Liver (tissue), 3 donors: Measurements from ENCODE around the gene KCNK17.

Experiments
- FOXA1 ChIP-seq: IDR thresholded peaks from 2 replicates; pipeline ENCODE4 v1.6.1; 2016; ENCODE audit warnings: antibody characterized with exemption
- FOXA2 ChIP-seq: IDR thresholded peaks from 2 replicates; pipeline ENCODE4 v1.6.1; 2016; ENCODE audit warnings: antibody characterized with exemption
- GABPA ChIP-seq, 2 donors: IDR thresholded peaks in 1 of 2; conservative IDR thresholded peaks in 1 of 2; 2 replicates each; pipeline ENCODE4 v1.6.1; 2016; ENCODE audit warnings: antibody characterized with exemption in 2 of 2, mild to moderate bottlenecking in 1 of 2, moderate library complexity in 1 of 2
- RAD21 ChIP-seq, 2 donors: IDR thresholded peaks; 2 replicates each; pipeline ENCODE4 v1.6.1; 2016; ENCODE audit warnings: antibody characterized with exemption in 2 of 2, mild to moderate bottlenecking in 2 of 2
- RXRA ChIP-seq, 2 donors: IDR thresholded peaks; 2 replicates each; pipeline ENCODE4 v1.6.1; 2017 to 2018; ENCODE audit warnings: antibody characterized with exemption in 2 of 2, mild to moderate bottlenecking in 1 of 2
- SP1 ChIP-seq: IDR thresholded peaks from 2 replicates; pipeline ENCODE4 v1.6.1; 2018; ENCODE audit warnings: antibody characterized with exemption, mild to moderate bottlenecking
- TAF1 ChIP-seq: conservative IDR thresholded peaks from 2 replicates; pipeline ENCODE4 v1.6.1; 2016; ENCODE audit warnings: antibody characterized with exemption, mild to moderate bottlenecking
- YY1 ChIP-seq: IDR thresholded peaks from 2 replicates; pipeline ENCODE4 v1.6.1; 2016; ENCODE audit warnings: antibody characterized with exemption, mild to moderate bottlenecking
- TF ChIP-seq, protein P1 (sequence below): fragments of 150-350 bp; IDR thresholded peaks from 2 replicates; pipeline ENCODE4 v1.5.1; 2017; ENCODE audit warnings: improper control_type of control experiment, low read depth, low read length; ENCODE audit not compliant: missing input control
- TF ChIP-seq, protein P2 (sequence below): IDR thresholded peaks from 2 replicates; pipeline ENCODE4 v1.6.1; 2016; ENCODE audit warnings: antibody characterized with exemption, mild to moderate bottlenecking
- TF ChIP-seq, protein P3 (sequence below): IDR thresholded peaks from 2 replicates; pipeline ENCODE4 v1.6.1; 2016; ENCODE audit warnings: antibody characterized with exemption
- TF ChIP-seq, protein P4 (sequence below): IDR thresholded peaks from 2 replicates; pipeline ENCODE4 v1.6.1; 2016; ENCODE audit warnings: antibody characterized with exemption
- TF ChIP-seq, protein P5 (sequence below): IDR thresholded peaks from 2 replicates; pipeline ENCODE4 v1.6.1; 2016; ENCODE audit warnings: antibody characterized with exemption
- donor health status: healthy.
- donor health status: healthy.

DNA sequence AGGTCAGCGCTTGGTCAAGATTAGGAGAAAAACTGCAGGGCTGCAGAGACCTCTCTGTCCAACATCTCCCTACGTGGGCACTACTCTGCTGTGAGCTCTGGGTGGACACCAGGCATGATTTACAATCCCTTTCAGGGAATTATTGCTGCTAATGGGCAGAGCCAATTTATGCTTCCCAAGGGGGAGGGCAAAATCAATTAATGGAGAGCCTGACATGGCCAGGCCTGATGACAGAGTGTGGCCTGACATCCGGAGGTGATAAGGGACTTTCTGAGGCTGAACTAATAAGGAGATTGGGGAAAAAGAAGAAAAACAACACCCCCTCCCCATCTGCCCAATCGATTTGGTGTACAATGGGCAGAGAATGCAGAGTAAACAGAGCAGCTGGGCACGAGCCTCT, 13.3 kb upstream of the KCNK17 start:
- TF ChIP-seq, protein P1, sequence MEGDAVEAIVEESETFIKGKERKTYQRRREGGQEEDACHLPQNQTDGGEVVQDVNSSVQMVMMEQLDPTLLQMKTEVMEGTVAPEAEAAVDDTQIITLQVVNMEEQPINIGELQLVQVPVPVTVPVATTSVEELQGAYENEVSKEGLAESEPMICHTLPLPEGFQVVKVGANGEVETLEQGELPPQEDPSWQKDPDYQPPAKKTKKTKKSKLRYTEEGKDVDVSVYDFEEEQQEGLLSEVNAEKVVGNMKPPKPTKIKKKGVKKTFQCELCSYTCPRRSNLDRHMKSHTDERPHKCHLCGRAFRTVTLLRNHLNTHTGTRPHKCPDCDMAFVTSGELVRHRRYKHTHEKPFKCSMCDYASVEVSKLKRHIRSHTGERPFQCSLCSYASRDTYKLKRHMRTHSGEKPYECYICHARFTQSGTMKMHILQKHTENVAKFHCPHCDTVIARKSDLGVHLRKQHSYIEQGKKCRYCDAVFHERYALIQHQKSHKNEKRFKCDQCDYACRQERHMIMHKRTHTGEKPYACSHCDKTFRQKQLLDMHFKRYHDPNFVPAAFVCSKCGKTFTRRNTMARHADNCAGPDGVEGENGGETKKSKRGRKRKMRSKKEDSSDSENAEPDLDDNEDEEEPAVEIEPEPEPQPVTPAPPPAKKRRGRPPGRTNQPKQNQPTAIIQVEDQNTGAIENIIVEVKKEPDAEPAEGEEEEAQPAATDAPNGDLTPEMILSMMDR: no peak
- no peak for TF ChIP-seq RAD21 (IDR thresholded peaks at IDR 0.05)
- TF ChIP-seq, protein P2, sequence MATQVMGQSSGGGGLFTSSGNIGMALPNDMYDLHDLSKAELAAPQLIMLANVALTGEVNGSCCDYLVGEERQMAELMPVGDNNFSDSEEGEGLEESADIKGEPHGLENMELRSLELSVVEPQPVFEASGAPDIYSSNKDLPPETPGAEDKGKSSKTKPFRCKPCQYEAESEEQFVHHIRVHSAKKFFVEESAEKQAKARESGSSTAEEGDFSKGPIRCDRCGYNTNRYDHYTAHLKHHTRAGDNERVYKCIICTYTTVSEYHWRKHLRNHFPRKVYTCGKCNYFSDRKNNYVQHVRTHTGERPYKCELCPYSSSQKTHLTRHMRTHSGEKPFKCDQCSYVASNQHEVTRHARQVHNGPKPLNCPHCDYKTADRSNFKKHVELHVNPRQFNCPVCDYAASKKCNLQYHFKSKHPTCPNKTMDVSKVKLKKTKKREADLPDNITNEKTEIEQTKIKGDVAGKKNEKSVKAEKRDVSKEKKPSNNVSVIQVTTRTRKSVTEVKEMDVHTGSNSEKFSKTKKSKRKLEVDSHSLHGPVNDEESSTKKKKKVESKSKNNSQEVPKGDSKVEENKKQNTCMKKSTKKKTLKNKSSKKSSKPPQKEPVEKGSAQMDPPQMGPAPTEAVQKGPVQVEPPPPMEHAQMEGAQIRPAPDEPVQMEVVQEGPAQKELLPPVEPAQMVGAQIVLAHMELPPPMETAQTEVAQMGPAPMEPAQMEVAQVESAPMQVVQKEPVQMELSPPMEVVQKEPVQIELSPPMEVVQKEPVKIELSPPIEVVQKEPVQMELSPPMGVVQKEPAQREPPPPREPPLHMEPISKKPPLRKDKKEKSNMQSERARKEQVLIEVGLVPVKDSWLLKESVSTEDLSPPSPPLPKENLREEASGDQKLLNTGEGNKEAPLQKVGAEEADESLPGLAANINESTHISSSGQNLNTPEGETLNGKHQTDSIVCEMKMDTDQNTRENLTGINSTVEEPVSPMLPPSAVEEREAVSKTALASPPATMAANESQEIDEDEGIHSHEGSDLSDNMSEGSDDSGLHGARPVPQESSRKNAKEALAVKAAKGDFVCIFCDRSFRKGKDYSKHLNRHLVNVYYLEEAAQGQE: no peak
- TF ChIP-seq, protein P3, sequence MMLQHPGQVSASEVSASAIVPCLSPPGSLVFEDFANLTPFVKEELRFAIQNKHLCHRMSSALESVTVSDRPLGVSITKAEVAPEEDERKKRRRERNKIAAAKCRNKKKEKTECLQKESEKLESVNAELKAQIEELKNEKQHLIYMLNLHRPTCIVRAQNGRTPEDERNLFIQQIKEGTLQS: no peak
- TF ChIP-seq SP1: no peak
- TF ChIP-seq FOXA2: no peak
- no peak for TF ChIP-seq YY1
- no peak for TF ChIP-seq RXRA (IDR thresholded peaks at IDR 0.05)
- TF ChIP-seq TAF1: no peak
- TF ChIP-seq, protein P4, sequence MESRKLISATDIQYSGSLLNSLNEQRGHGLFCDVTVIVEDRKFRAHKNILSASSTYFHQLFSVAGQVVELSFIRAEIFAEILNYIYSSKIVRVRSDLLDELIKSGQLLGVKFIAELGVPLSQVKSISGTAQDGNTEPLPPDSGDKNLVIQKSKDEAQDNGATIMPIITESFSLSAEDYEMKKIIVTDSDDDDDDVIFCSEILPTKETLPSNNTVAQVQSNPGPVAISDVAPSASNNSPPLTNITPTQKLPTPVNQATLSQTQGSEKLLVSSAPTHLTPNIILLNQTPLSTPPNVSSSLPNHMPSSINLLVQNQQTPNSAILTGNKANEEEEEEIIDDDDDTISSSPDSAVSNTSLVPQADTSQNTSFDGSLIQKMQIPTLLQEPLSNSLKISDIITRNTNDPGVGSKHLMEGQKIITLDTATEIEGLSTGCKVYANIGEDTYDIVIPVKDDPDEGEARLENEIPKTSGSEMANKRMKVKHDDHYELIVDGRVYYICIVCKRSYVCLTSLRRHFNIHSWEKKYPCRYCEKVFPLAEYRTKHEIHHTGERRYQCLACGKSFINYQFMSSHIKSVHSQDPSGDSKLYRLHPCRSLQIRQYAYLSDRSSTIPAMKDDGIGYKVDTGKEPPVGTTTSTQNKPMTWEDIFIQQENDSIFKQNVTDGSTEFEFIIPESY: no peak
- TF ChIP-seq, protein P5, sequence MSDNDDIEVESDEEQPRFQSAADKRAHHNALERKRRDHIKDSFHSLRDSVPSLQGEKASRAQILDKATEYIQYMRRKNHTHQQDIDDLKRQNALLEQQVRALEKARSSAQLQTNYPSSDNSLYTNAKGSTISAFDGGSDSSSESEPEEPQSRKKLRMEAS: no peak
- no peak for TF ChIP-seq GABPA (IDR thresholded peaks at IDR 0.05 in 1 of 2, conservative IDR thresholded peaks at IDR 0.05 in 1 of 2)
- TF ChIP-seq FOXA1: no peak
